GM12865 (cell line): ENCODE data around the gene LGALS3.
A peak's percentile ranks its signal among the peaks of the same experiment; 100 is the strongest.
"Not testable (repeated sequence)": the region's sequence is repeated elsewhere in the genome, so short reads cannot be mapped to it uniquely, and the experiment has no call there.

Source experiments
- DNase-seq: peaks from one replicate; pipeline ENCODE4 v3.0.0; 2010; ENCODE audit warnings: low read depth
- H3K4me3 ChIP-seq: 2 replicates; pipeline ENCODE4 v1.5.1; 2011; ENCODE audit warnings: mild to moderate bottlenecking, low read depth, low read length, control low read depth
- TF ChIP-seq, protein P1 (sequence below): IDR thresholded peaks from 2 replicates; pipeline ENCODE4 v1.5.1; 2011; ENCODE audit warnings: low read length, control low read depth, low read depth, inconsistent platforms; ENCODE audit not compliant: insufficient read depth; ENCODE audit errors: missing control alignments

Gene LGALS3

DNA sequence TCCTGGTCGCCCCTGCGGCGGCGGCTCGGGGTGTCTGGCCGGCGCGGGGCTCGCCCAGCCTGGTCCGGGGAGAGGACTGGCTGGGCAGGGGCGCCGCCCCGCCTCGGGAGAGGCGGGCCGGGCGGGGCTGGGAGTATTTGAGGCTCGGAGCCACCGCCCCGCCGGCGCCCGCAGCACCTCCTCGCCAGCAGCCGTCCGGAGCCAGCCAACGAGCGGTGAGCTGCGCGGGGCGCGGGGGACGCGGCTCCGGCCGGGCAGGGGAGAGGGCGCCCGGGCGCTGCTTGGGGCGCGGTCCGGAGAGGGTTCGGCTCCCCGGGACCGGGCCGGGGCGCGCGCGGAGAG, at the start of gene LGALS3:
Gene LGALS3 (plus strand): TSS at position 167 of the 342 bp plus-strand sequence. CDS start 8,122 bp downstream, outside the sequence.
- DNase-seq: peak; percentile 76
- H3K4me3 ChIP-seq: peak within 1 kb of the TSS; percentile 62
- TF ChIP-seq, protein P1, sequence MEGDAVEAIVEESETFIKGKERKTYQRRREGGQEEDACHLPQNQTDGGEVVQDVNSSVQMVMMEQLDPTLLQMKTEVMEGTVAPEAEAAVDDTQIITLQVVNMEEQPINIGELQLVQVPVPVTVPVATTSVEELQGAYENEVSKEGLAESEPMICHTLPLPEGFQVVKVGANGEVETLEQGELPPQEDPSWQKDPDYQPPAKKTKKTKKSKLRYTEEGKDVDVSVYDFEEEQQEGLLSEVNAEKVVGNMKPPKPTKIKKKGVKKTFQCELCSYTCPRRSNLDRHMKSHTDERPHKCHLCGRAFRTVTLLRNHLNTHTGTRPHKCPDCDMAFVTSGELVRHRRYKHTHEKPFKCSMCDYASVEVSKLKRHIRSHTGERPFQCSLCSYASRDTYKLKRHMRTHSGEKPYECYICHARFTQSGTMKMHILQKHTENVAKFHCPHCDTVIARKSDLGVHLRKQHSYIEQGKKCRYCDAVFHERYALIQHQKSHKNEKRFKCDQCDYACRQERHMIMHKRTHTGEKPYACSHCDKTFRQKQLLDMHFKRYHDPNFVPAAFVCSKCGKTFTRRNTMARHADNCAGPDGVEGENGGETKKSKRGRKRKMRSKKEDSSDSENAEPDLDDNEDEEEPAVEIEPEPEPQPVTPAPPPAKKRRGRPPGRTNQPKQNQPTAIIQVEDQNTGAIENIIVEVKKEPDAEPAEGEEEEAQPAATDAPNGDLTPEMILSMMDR: no peak

DNA sequence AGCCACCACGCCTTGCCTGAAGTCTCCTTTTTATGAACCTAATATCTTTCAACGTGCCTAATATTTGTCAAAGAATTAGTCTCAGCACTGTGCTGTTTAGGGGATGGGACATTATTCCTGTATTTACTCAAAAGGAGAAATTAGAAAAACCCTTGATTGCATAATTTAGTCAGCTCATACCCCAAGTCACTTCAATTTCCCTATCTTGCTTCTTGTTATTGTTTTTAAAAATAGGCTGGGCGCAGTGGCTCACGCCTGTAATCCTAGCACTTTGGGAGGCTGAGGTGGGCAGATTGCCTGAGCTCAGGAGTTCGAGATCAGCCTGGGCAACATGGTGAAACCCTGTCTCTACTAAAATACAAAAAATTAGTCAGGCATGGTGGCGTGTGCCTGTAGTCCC, 49.1 kb upstream of the LGALS3 start:
- DNase-seq, H3K4me3 ChIP-seq: not testable (repeated sequence)

DNA sequence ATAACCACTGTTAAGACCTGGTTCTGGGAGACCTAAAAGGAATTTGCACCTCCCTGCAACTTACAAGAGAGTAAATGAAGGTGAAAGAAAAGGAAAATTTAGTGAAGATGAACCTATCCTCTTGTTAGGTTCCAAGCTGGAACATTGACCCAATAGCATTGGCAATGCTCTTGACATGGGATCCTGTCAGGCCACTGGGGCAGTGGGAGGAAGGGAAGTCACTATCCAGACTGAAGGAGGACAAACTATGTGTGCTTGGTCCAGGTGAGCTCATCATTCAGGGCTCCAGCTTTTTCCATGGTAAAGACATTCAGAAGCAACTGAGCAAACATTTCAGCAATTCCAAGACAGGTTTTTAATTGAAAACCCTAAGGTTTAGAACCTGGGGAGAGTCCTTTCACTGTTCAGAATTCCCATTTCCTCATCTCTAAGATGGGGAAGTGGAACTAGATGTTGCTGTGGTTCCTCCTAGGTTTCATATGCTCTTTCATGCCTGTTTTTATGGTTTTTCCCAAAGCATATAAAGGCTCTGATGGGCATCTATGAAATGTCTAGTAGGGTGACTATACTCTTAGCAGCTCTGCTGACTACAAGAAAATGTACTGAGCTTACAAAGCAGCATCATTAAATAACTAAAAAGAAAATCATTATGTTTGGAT, 44.5 kb upstream of the LGALS3 start:
- H3K4me3 ChIP-seq: no peak overlapping the region
- TF ChIP-seq, protein P1: no peak
- no peak for DNase-seq

DNA sequence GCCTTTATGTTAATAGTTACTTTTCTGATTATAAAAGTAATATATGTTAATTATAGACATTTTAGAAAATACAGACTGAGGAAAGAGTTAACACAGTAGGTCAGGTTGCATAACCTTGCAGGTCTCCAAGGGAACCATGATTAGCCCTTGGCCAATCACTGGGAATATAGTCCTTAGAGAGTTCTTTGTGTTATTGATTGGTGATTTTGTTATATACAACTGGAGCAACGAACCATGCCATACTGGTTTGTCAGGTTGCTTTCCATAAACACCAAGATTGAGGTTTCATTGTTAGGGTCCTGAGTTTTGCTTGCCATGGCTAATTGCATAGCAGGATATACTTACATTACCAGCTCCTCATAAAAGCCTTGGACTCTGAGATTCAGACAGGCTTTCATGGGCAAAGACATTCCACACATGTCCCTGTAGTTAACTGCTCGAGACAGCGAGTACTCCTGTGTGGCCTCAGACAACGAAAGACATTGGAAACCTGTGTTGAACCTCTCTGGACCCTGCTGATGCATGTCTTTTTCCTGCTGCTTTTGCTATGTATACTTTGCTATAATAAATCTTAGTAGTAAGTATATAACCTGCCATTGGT, 43.9 kb upstream of the LGALS3 start:
- H3K4me3 ChIP-seq: no peak overlapping the region
- TF ChIP-seq, protein P1: no peak
- DNase-seq: no peak

DNA sequence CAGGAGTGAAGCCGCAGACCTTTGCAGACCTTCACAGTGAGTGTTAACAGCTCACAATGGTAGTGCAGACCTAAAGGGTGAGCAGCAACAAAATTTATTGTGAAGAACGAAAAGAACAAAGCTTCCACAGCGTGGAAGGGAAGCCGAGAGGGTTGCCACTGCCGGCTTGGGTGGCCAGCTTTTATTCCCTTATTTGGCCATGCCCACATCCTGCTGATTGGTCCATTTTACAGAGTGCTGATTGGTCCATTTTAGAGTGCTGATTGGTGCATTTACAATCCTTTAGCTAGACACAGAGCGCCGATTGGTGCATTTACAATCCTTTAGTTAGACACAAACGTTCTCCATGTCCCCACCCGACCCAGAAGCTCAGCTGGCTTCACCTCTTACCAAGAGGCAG, 42.1 kb upstream of the LGALS3 start:
- no peak overlapping the region for H3K4me3 ChIP-seq
- no peak for DNase-seq
- TF ChIP-seq, protein P1: no peak

DNA sequence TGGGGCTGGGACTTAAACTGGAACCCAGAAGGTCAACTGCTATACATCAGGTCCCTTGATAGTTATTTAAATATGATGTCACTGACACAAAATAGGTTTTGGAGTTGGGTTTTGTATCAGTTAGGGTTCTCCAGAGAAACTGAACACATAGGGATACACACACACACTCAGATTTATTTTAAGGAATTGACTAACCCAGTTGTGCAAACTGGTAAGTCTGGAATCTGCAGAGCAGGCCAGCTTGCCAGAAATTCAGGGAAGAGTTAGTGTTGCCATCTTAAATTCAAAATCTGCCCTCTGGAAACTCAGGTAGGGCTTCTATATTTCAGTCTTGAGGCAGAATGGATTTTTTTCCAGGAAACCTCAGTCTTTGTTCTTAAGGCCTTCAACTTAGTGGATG, 40.7 kb upstream of the LGALS3 start:
- DNase-seq: no peak
- TF ChIP-seq, protein P1: no peak
- H3K4me3 ChIP-seq: no peak overlapping the region

DNA sequence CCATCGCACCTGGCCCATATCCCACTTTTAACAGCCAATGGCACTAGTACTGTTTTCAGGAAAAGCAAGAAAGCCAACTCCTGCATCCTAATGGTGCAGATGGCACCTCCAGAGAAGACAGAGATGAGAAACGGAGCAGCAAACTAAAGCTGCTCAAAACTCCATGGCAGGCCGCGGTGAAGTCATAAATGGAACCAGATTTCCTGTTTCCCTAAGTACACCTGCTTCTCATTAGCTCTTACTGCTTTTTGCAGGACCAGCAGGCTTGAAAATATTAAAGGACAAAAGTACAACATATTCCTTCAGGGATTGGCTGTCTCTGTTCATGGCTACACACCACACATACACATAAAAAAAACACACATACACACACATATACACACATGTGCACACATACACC, 36.7 kb upstream of the LGALS3 start:
- TF ChIP-seq, protein P1: no peak
- no peak for DNase-seq
- no peak overlapping the region for H3K4me3 ChIP-seq
